GM18526 (cell line): ENCODE data around the gene XRCC2.
A peak's percentile ranks its signal among the peaks of the same experiment; 100 is the strongest.

ENCODE experiments used
- POLR2A ChIP-seq: IDR thresholded peaks from 3 replicates; pipeline ENCODE4 v1.6.1; 2011; ENCODE audit not compliant: insufficient read length; ENCODE audit errors: extremely low read depth

XRCC2 gene

GRCh38 chr7:152675759-152676636 is at the start of gene XRCC2:
TSS of gene XRCC2 (minus strand) at chr7:152676141. CDS start at chr7:152676079, 62 bp downstream.
- peak; percentile 94 for TF ChIP-seq POLR2A

- no peak for TF ChIP-seq POLR2A
Measured at GRCh38 chr7:152723364-152723763, 47.4 kb upstream of the XRCC2 start.

- TF ChIP-seq POLR2A, result no peak
Measured at GRCh38 chr7:152711444-152711944, 35.6 kb upstream of the XRCC2 start.

- no peak for TF ChIP-seq POLR2A
Measured at GRCh38 chr7:152710153-152710442, 34.2 kb upstream of the XRCC2 start.

DNA sequence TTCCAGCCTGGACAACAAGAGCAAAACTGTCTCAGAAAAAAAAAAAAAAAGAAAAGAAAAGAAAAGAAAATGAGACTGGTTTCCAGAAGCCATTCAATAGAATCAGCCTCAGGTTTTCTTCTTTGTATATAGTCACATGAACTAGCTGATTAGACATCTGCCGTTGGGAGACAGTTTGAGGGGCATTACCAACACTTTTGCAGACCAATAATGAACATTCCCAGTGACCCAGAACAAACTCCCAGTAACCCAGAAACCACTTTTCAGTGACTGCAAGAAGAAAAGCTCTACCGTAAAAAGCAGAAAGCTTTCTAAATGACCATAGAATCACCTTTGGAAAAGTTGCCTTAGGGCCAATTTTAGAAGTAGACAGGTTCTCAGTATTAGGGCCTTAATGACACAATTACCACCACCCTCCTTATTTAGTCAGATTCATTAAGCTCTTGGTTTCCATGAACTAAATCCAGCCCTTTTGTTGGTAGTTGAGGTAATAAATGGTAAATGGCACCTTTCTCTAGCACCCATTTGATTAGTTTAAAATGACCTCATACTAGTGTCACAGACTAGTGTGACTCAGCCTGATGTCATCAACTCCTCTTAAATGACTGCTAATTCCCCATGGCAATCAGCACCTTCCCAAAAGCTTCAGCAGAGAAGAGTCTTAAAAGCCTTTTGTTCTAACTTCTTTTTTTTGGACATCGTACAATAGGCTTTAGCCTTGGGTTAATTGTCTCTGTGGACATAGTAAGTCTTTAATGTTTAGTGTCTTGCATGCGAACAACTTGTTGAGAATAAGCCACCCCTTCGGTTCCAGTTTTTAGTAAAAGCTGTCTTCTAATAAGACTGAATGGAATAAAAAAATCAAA is 33.6 kb upstream of the XRCC2 start:
- no peak for TF ChIP-seq POLR2A

DNA sequence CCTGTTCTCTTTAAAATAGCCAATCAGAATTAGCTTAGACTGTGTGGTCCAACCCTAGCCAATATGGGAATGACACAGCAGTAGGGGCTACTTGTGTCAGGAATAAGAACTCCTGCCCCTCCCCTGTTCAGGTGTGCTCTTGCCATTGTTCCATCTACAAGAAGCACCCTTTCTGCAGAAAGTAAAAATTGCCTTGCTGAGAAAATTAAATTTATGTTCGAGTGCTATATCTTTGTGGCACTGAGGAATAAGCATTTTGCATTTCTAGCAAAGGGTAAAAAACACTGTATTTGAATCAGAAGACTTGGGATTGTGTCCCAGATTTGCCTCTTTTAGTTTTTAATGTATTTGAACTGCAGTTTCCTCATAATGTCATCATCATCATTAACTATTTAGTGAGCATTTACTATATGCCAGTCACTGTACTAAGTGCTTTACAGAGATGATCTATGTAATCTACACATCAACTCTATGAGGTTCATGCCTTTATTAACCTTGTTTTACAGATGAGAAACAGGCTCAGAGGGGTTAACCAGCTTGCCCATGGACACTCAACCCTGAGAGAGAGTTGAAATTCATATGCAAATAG is 28.9 kb upstream of the XRCC2 start:
- TF ChIP-seq POLR2A, result no peak

DNA sequence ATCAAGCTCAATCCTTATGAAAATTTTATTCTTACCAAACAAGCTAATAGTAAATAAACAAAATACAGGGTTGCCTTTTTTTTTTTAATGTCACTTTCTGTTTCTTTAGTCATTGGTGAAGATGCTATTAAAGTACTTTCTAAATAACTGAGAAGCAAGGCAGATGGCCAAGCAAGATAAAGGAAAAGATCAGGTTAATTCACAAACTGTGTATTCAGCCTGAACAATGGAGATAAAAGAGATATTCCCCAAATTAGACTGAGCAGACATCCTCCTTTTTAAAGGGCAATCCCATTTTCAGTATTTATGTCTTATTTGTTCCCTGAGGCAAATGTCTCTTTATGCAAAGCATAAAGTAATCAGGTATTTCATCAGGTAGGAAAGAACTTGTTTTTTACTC is 23.1 kb upstream of the XRCC2 start:
- TF ChIP-seq POLR2A, result no peak

- no peak for TF ChIP-seq POLR2A
Measured at GRCh38 chr7:152683297-152683696, 7.4 kb upstream of the XRCC2 start.

- TF ChIP-seq POLR2A, result no peak
Measured at GRCh38 chr7:152677808-152678670, 2.1 kb upstream of the XRCC2 start.

DNA sequence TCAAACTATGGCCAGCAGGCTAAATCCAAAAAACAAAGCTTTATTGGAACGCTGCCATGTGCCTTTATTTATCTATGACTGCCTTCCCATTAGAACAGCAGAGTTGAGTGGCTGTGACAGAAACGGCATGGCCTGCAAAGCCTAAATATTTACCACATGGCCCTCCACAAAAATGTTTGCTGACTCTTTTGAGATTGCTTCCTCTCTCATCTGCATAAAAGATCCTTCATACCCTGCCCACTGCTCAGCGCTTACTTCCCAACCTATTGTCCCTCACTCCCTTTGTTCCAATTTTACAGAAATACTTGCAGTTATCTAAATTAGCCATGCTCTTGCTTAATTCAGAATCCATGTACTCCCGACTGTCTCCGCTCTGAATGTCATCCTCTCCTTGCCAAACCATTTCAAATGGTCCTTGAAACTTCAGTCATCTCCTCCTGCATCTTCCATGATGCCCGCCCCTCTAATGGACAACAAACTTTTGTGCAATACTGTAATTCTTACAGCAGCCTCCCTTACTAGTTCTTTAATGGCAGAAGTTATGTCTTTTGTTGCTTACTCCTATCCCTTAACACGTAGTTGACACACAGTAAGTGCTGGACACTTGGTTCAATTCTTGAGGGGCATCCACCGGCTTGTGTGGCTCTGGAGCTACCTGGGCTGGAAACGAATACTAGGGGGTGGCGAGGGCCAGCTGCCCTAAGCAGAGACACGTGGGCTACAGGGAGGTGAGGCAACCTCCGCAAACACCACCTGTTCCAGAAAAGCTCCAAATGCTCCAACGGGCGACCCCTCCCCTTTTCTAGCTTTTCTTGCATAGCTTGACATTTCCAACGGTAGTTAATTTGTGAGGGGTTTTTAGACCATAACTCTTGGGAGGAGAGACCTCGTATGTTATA is 832 bp downstream of the XRCC2 start:
- TF ChIP-seq POLR2A, result no peak

- no peak for TF ChIP-seq POLR2A
Measured at GRCh38 chr7:152673897-152674296, 2.0 kb downstream of the XRCC2 start.

DNA sequence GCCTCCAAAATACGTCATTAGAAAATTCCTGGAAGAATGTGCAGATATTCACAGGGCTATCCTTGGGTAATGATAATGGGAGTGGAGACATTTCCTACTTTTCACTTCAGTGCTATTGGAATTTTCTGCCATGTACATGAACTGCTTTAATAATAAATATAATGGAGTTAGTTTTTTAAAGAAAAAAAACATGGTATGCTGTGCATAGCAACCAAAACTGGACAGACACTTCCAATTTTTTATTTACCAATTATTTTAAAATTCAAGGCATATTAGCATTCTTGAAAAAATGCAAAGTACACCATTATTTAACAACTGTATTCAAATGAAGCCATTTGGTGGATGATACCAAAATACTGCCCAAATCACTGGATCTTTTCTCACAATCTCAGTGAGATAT is 3.3 kb downstream of the XRCC2 start:
- TF ChIP-seq POLR2A, result no peak

GRCh38 chr7:152669758-152670157 is 6.2 kb downstream of the XRCC2 start:
- TF ChIP-seq POLR2A, result no peak

DNA sequence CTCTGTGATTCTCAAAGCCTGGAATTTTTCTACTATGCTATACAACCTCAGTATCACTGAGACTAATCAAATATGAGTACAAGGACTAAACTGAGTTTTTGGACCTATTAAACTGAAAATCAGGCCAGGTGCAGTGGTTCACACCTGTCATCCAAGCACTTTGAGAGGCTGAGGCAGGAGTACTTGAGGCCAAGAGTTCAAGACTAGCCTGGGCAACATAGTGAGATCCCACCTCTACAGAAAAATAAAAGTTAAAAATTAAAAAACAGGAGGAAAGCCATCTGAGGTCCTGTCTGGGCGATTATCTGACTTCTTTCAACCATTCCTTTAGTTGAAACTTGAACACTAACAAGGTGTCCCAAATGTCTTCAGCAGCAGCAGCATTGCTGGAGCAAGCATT is 7.0 kb downstream of the XRCC2 start:
- no peak for TF ChIP-seq POLR2A
